Activated T-cell treated with anti-CD3 and anti-CD28 coated beads, Interleukin-2, amount 50 U/mL, for 4 hours (primary cell): ENCODE results near the gene ALOX5. TPM values are rescaled to one million over a fixed set of nuclear protein-coding genes. Genes with fewer than 3 reads are reported as not detected.

Experiments
- ATAC-seq, 2 donors: fragments of 200-7000 bp; cut with Tn5 transposase; one replicate each; pipeline ENCODE4 v1.10.0; 2021
- DNase-seq: peaks from one replicate; pipeline ENCODE4 v3.0.0-alpha.2; 2020
- H3K27me3 Mint-ChIP-seq: one replicate; pipeline ENCODE4 v1.8.0; 2021; ENCODE audit warnings: low read depth, mixed read lengths
- H3K36me3 Mint-ChIP-seq: one replicate; pipeline ENCODE4 v1.8.0; 2022; ENCODE audit warnings: mixed read lengths; ENCODE audit not compliant: insufficient read depth
- H3K4me1 Mint-ChIP-seq: one replicate; pipeline ENCODE4 v1.8.0; 2021; ENCODE audit warnings: low read depth, mixed read lengths
- H3K4me3 Mint-ChIP-seq: one replicate; pipeline ENCODE4 v1.8.0; 2021; ENCODE audit warnings: mild to moderate bottlenecking, moderate library complexity, mixed read lengths
- H3K9me3 Mint-ChIP-seq: one replicate; pipeline ENCODE4 v1.8.0; 2021; ENCODE audit warnings: mixed read lengths
- total RNA-seq, 3 donors: library from RNA; stranded (reverse); gene quantifications; one replicate each; pipeline ENCODE4 v1.2.1, GENCODE V29; 2021

The ALOX5 gene
- total RNA-seq, 3 donors from 2014 or later = 0.46 to 1.1 (median 0.69) TPM

DNA sequence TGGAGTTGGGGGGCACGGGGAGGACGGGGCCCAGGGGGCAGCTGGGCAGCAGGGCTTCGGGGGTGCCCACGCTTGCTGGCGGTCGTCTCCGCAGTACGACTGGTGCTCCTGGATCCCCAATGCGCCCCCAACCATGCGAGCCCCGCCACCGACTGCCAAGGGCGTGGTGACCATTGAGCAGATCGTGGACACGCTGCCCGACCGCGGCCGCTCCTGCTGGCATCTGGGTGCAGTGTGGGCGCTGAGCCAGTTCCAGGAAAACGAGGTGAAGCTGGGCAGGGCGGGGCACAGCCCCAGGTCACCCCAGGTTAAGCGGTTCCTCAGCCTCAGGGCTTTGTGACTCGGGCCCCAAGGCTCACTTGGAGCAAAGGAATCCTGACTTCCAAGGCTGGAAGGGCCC is 70.0 kb downstream of the ALOX5 start:
- Mint-ChIP-seq H3K27me3 (peaks cover 6% of the 10 kb centered on the region), H3K4me1 (no peaks in the 10 kb centered on the region), H3K9me3 (no peaks in the 10 kb centered on the region), H3K36me3 (no peaks in the 10 kb centered on the region), H3K4me3 (no peak overlapping the region)
- ATAC-seq = no peak
- no peak for DNase-seq

DNA sequence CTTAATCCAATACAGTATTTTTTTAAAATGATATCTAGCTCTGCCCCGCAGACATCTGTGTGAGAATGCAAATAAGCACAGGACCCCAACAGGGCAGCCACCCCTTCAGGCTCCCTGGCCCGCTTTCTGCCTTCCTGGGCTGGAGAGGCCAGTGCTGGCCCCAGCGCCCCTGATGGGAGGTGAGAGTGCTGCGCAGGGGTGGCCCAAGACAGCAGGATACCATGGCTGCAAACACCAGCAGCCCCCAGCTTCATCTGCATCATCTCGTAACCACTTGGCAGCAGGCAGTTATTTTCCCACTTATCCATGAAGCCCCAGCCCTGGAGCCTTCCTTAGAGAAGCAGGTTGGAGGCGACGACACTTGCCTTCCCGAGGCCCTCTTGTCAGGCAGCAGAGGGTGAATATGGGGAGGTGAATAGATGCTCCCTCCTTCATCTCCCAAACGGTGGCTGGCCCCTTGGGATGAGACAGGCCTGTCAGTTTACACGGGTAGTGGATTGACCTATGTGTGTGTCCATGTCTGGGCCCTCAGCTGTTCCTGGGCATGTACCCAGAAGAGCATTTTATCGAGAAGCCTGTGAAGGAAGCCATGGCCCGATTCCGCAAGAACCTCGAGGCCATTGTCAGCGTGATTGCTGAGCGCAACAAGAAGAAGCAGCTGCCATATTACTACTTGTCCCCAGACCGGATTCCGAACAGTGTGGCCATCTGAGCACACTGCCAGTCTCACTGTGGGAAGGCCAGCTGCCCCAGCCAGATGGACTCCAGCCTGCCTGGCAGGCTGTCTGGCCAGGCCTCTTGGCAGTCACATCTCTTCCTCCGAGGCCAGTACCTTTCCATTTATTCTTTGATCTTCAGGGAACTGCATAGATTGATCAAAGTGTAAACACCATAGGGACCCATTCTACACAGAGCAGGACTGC is 71.2 kb downstream of the ALOX5 start:
- ATAC-seq = no peak
- H3K9me3 Mint-ChIP-seq = no peaks in the 10 kb centered on the region
- no peaks in the 10 kb centered on the region for H3K27me3 Mint-ChIP-seq
- no peaks in the 10 kb centered on the region for H3K36me3 Mint-ChIP-seq
- H3K4me1 Mint-ChIP-seq = no peaks in the 10 kb centered on the region
- no peak overlapping the region for H3K4me3 Mint-ChIP-seq
- no peak for DNase-seq

DNA sequence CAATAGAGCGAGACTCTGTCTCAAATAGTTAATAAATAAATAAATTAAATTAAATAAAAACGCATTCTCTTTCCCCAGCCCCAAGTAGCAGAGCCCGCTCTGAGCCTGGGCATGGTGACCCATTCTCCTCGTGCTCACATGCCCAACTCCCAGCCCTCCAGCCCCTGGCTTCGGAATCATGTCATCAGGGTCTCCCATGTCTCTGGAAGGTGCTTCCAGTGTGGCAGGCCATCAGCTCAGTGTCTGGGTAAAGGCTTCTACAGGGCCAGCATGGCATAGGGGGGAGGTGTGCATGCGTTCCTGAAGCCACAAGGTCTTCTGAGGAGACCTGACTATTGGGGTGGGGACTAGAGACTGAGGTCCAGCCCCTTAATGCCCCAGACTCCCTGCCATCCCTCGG is 72.8 kb downstream of the ALOX5 start:
- no peak for DNase-seq
- no peaks in the 10 kb centered on the region for H3K9me3 Mint-ChIP-seq
- H3K36me3 Mint-ChIP-seq = no peaks in the 10 kb centered on the region
- H3K4me1 Mint-ChIP-seq = no peaks in the 10 kb centered on the region
- no peak overlapping the region for H3K4me3 Mint-ChIP-seq
- no peak for ATAC-seq
- H3K27me3 Mint-ChIP-seq = no peaks in the 10 kb centered on the region

- DNase-seq (no peak), ATAC-seq (no peak)
- Mint-ChIP-seq H3K36me3 (no peaks in the 10 kb centered on the region), H3K4me3 (no peak overlapping the region), H3K27me3 (no peaks in the 10 kb centered on the region), H3K9me3 (no peaks in the 10 kb centered on the region), H3K4me1 (no peaks in the 10 kb centered on the region)
Observed at GRCh38 chr10:45447416-45447815, 73.4 kb downstream of the ALOX5 start.

- peaks cover 9% of the 10 kb centered on the region for H3K36me3 Mint-ChIP-seq
- ATAC-seq = no peak
- peaks cover 4% of the 10 kb centered on the region for H3K4me1 Mint-ChIP-seq
- H3K9me3 Mint-ChIP-seq = no peaks in the 10 kb centered on the region
- H3K4me3 Mint-ChIP-seq = no peak overlapping the region
- DNase-seq = no peak
- H3K27me3 Mint-ChIP-seq = no peaks in the 10 kb centered on the region
Observed at GRCh38 chr10:45450866-45451265, 76.8 kb downstream of the ALOX5 start.

GRCh38 chr10:45451407-45451806 is 77.4 kb downstream of the ALOX5 start:
- Mint-ChIP-seq H3K27me3 (no peaks in the 10 kb centered on the region), H3K4me1 (peaks cover 4% of the 10 kb centered on the region), H3K36me3 (peaks cover 9% of the 10 kb centered on the region), H3K9me3 (no peaks in the 10 kb centered on the region), H3K4me3 (no peak overlapping the region)
- no peak for ATAC-seq
- no peak for DNase-seq

GRCh38 chr10:45452268-45452667 is 78.3 kb downstream of the ALOX5 start:
- ATAC-seq (no peak), DNase-seq (no peak)
- H3K4me1 Mint-ChIP-seq = peaks cover 4% of the 10 kb centered on the region
- H3K4me3 Mint-ChIP-seq = no peak overlapping the region
- H3K9me3 Mint-ChIP-seq = no peaks in the 10 kb centered on the region
- H3K27me3 Mint-ChIP-seq = no peaks in the 10 kb centered on the region
- peaks cover 13% of the 10 kb centered on the region for H3K36me3 Mint-ChIP-seq

GRCh38 chr10:45452743-45453452 is 78.9 kb downstream of the ALOX5 start:
- Mint-ChIP-seq H3K36me3 (peaks cover 18% of the 10 kb centered on the region), H3K9me3 (no peaks in the 10 kb centered on the region), H3K27me3 (no peaks in the 10 kb centered on the region), H3K4me3 (no peak overlapping the region), H3K4me1 (peaks cover 4% of the 10 kb centered on the region)
- DNase-seq (no peak), ATAC-seq (no peak)

GRCh38 chr10:45453639-45454255 is 79.7 kb downstream of the ALOX5 start:
- peaks cover 4% of the 10 kb centered on the region for H3K4me1 Mint-ChIP-seq
- H3K4me3 Mint-ChIP-seq = no peak overlapping the region
- ATAC-seq (no peak), DNase-seq (no peak)
- H3K9me3 Mint-ChIP-seq = no peaks in the 10 kb centered on the region
- H3K36me3 Mint-ChIP-seq = peaks cover 25% of the 10 kb centered on the region
- no peaks in the 10 kb centered on the region for H3K27me3 Mint-ChIP-seq

- Mint-ChIP-seq H3K36me3 (peaks cover 30% of the 10 kb centered on the region), H3K27me3 (no peaks in the 10 kb centered on the region), H3K9me3 (no peaks in the 10 kb centered on the region), H3K4me3 (no peak overlapping the region), H3K4me1 (peaks cover 4% of the 10 kb centered on the region)
- DNase-seq (no peak), ATAC-seq (no peak)
Observed at GRCh38 chr10:45454262-45454661, 80.2 kb downstream of the ALOX5 start.

DNA sequence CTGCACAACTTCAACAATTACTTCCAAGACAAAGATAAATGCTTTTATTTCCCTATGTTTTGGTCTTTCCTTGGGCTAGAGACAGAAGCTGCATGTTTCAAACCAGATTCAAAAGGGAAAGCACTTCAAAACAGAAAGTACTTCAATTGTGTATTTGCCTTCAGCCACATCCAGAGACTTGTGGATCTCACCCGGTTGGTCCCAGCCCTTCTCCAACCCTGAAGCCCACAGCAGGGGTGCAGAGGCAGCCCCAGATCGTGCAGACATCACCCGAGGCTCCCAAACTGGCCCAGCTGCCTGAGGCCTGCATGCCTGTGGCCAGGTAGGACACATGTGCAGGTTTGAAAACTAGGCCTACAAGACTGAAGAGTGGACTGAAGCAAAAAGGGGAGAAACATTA is 80.8 kb downstream of the ALOX5 start:
- ATAC-seq (no peak), DNase-seq (no peak)
- H3K4me1 Mint-ChIP-seq = peaks cover 4% of the 10 kb centered on the region
- H3K9me3 Mint-ChIP-seq = no peaks in the 10 kb centered on the region
- H3K36me3 Mint-ChIP-seq = peaks cover 30% of the 10 kb centered on the region
- no peak overlapping the region for H3K4me3 Mint-ChIP-seq
- no peaks in the 10 kb centered on the region for H3K27me3 Mint-ChIP-seq

DNA sequence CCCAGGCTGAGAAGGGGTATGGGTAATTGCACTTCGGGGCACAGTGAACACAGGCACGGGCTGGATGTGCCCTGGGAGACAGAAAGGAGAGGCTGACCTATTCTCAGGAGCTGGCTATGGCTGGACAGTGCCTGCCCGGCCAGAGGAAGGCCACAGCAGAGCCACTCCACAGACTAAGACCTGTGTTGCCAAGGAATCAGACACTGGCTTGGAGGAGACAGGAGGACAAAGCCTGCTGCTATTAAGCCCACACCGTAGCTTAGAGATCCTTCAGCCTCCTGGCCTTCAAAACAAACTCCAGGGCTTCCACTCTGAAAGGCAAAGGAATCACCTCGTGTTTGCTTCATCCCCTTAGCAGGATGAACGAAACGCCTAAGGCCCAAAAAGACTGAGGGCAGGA is 82.2 kb downstream of the ALOX5 start:
- no peaks in the 10 kb centered on the region for H3K27me3 Mint-ChIP-seq
- DNase-seq = no peak
- H3K4me3 Mint-ChIP-seq = no peak overlapping the region
- H3K4me1 Mint-ChIP-seq = peaks cover 6% of the 10 kb centered on the region
- H3K9me3 Mint-ChIP-seq = no peaks in the 10 kb centered on the region
- ATAC-seq = no peak
- peaks cover 42% of the 10 kb centered on the region for H3K36me3 Mint-ChIP-seq

DNA sequence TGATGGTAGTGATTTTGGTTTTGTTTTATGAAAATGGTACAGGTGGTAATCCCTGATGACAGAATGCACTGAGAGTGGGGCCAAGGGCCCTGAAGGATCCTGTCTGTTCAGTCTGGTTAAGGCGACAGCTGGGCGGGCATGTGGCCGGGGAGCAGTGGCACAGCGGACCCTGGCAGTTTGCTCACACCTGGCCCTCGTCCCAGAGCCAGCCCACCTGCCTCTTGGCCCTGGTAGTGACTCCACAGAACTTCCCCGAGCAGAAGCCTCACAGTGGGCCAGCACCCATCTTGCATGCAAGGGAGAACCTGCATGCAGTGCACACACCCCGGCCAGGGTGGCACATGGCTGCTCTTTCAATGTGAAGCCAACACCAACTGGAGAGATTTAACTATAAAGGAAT is 82.8 kb downstream of the ALOX5 start:
- H3K4me1 Mint-ChIP-seq = peaks cover 8% of the 10 kb centered on the region
- ATAC-seq = no peak

GRCh38 chr10:45457487-45457886 is 83.5 kb downstream of the ALOX5 start:
- Mint-ChIP-seq H3K4me3 (no peak overlapping the region), H3K36me3 (peaks cover 49% of the 10 kb centered on the region), H3K9me3 (no peaks in the 10 kb centered on the region), H3K27me3 (no peaks in the 10 kb centered on the region), H3K4me1 (peaks cover 8% of the 10 kb centered on the region)
- no peak for ATAC-seq
- no peak for DNase-seq

More for the DNA sequence above, 82.8 kb downstream of the ALOX5 start:
- no peak for DNase-seq
- Mint-ChIP-seq H3K36me3 (peaks cover 46% of the 10 kb centered on the region), H3K27me3 (no peaks in the 10 kb centered on the region), H3K4me3 (no peak overlapping the region), H3K9me3 (no peaks in the 10 kb centered on the region)
